GM23338 (cell line): ENCODE data around the gene DHRS7B.

Experiments used
- CTCF ChIP-seq, 2 experiments: fragments of 200-600 bp in 1 of 2; sonication (generic) in 1 of 2; conservative IDR thresholded peaks; 2 replicates each; pipeline versions ENCODE4 v1.5.1 to v1.6.1; 2016 to 2017; ENCODE audit warnings: antibody characterized with exemption in 2 of 2, low read depth in 2 of 2, mild to moderate bottlenecking in 2 of 2, moderate library complexity in 1 of 2
- EZH2 ChIP-seq: fragments of 200-600 bp; sonication (generic); IDR thresholded peaks from one replicate; pipeline ENCODE4 v1.8.0; 2017; ENCODE audit warnings: antibody characterized with exemption, mild to moderate bottlenecking, low read depth; ENCODE audit not compliant: unreplicated experiment
- POLR2AphosphoS5 ChIP-seq: IDR thresholded peaks from 2 replicates; pipeline ENCODE4 v1.6.1; 2016; ENCODE audit warnings: antibody characterized with exemption, low read depth
- REST ChIP-seq: IDR thresholded peaks from one replicate; pipeline ENCODE4 v1.6.1; 2018; ENCODE audit warnings: antibody characterized with exemption; ENCODE audit not compliant: unreplicated experiment

GRCh38 chr17:21204935-21205334 is 78.2 kb downstream of the DHRS7B start:
- TF ChIP-seq EZH2 = no peak
- no peak for TF ChIP-seq CTCF (conservative IDR thresholded peaks at IDR 0.05; ENCODE audit: low read depth in 2 of 2)
- TF ChIP-seq POLR2AphosphoS5 = no peak
- TF ChIP-seq REST = no peak
